HepG2 (cell line): ENCODE data around the gene HSPB2.

Experiments used
- ETV5 ChIP-seq: IDR thresholded peaks from 2 replicates; pipeline ENCODE4 v1.6.1; 2018; ENCODE audit warnings: missing biosample characterization, missing genetic modification reagents, inconsistent platforms, borderline replicate concordance
- JUN ChIP-seq: sonication (generic); formaldehyde crosslinking; IDR thresholded peaks from 2 replicates; pipeline ENCODE4 v1.4.0; 2020; ENCODE audit warnings: mild to moderate bottlenecking, missing genetic modification reagents
- KDM2A ChIP-seq: sonication (generic); formaldehyde crosslinking; IDR thresholded peaks from 2 replicates; pipeline ENCODE4 v1.4.0; 2020; ENCODE audit warnings: low read depth, missing genetic modification reagents, borderline replicate concordance
- RBAK ChIP-seq: sonication (generic); formaldehyde crosslinking; IDR thresholded peaks from 2 replicates; pipeline ENCODE4 v1.5.1; 2020; ENCODE audit warnings: mild to moderate bottlenecking, missing genetic modification reagents
- SP140L ChIP-seq: sonication (generic); formaldehyde crosslinking; IDR thresholded peaks from 2 replicates; pipeline ENCODE4 v1.4.0; 2020; ENCODE audit warnings: missing genetic modification reagents, borderline replicate concordance
- ZFX ChIP-seq: sonication (generic); formaldehyde crosslinking; IDR thresholded peaks from 2 replicates; pipeline ENCODE4 v1.4.0; 2020; ENCODE audit warnings: mild to moderate bottlenecking, low read depth, missing genetic modification reagents, moderate library complexity
- ZNF501 ChIP-seq: sonication (generic); formaldehyde crosslinking; IDR thresholded peaks from 2 replicates; pipeline ENCODE4 v1.5.1; 2020; ENCODE audit warnings: mild to moderate bottlenecking, moderate library complexity, missing genetic modification reagents
- ZNF777 ChIP-seq: sonication (generic); formaldehyde crosslinking; IDR thresholded peaks from 2 replicates; pipeline ENCODE4 v1.4.0; 2020; ENCODE audit warnings: missing genetic modification reagents
- TF ChIP-seq, protein P1 (sequence below), 2 experiments: fragments of 450-650 bp in 1 of 2; sonication (generic) in 1 of 2; formaldehyde crosslinking in 1 of 2; IDR thresholded peaks; 2 replicates each; pipeline versions ENCODE4 v1.6.1 to v1.8.0; 2016 to 2022; ENCODE audit warnings: antibody characterized with exemption in 1 of 2, mild to moderate bottlenecking in 1 of 2, missing genetic modification reagents in 1 of 2
- TF ChIP-seq, protein P2 (sequence below): IDR thresholded peaks from 2 replicates; pipeline ENCODE4 v1.6.1; 2018; ENCODE audit warnings: missing genetic modification reagents, mild to moderate bottlenecking, missing compliant biosample characterization
- TF ChIP-seq, protein P3 (sequence below): sonication (generic); formaldehyde crosslinking; IDR thresholded peaks from 2 replicates; pipeline ENCODE4 v1.5.0; 2020; ENCODE audit warnings: mild to moderate bottlenecking, missing genetic modification reagents, borderline replicate concordance
- TF ChIP-seq, protein P4 (sequence below): sonication (generic); formaldehyde crosslinking; IDR thresholded peaks from 2 replicates; pipeline ENCODE4 v1.4.0; 2020; ENCODE audit warnings: missing genetic modification reagents
- TF ChIP-seq, protein P5 (sequence below): sonication (generic); formaldehyde crosslinking; IDR thresholded peaks from 2 replicates; pipeline ENCODE4 v1.5.0; 2020; ENCODE audit warnings: mild to moderate bottlenecking, missing genetic modification reagents, moderate library complexity

DNA sequence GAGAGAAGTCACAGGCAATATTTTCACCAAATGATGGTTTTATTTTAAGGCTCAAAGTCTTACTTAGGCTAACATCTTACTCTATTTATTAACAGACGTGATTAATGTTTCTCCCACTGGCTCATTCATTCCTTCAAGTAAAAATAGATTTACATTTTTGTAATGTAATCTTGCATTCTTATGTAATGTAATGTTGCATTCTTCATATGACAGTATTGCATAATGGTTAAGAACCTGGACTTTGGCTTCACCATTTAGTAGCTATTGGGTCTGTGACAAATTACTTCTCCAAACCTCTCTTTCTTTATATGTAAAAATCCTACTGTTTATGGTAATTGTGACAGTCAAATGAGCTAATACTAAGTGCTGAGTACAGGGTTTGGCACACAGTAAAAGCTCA lies 21.3 kb downstream of the HSPB2 start:
- no peak for TF ChIP-seq SP140L (CRISPR knock-in tag)
- TF ChIP-seq KDM2A (CRISPR knock-in tag): no peak
- no peak for TF ChIP-seq RBAK (CRISPR knock-in tag)
- TF ChIP-seq, protein P1, sequence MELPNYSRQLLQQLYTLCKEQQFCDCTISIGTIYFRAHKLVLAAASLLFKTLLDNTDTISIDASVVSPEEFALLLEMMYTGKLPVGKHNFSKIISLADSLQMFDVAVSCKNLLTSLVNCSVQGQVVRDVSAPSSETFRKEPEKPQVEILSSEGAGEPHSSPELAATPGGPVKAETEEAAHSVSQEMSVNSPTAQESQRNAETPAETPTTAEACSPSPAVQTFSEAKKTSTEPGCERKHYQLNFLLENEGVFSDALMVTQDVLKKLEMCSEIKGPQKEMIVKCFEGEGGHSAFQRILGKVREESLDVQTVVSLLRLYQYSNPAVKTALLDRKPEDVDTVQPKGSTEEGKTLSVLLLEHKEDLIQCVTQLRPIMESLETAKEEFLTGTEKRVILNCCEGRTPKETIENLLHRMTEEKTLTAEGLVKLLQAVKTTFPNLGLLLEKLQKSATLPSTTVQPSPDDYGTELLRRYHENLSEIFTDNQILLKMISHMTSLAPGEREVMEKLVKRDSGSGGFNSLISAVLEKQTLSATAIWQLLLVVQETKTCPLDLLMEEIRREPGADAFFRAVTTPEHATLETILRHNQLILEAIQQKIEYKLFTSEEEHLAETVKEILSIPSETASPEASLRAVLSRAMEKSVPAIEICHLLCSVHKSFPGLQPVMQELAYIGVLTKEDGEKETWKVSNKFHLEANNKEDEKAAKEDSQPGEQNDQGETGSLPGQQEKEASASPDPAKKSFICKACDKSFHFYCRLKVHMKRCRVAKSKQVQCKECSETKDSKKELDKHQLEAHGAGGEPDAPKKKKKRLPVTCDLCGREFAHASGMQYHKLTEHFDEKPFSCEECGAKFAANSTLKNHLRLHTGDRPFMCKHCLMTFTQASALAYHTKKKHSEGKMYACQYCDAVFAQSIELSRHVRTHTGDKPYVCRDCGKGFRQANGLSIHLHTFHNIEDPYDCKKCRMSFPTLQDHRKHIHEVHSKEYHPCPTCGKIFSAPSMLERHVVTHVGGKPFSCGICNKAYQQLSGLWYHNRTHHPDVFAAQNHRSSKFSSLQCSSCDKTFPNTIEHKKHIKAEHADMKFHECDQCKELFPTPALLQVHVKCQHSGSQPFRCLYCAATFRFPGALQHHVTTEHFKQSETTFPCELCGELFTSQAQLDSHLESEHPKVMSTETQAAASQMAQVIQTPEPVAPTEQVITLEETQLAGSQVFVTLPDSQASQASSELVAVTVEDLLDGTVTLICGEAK (IDR thresholded peaks at IDR 0.05): no peak
- TF ChIP-seq, protein P1 (CRISPR knock-in tag; IDR thresholded peaks at IDR 0.05): no peak
- TF ChIP-seq ZFX: no peak
- TF ChIP-seq, protein P2, sequence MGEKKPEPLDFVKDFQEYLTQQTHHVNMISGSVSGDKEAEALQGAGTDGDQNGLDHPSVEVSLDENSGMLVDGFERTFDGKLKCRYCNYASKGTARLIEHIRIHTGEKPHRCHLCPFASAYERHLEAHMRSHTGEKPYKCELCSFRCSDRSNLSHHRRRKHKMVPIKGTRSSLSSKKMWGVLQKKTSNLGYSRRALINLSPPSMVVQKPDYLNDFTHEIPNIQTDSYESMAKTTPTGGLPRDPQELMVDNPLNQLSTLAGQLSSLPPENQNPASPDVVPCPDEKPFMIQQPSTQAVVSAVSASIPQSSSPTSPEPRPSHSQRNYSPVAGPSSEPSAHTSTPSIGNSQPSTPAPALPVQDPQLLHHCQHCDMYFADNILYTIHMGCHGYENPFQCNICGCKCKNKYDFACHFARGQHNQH (CRISPR knock-in tag): no peak
- TF ChIP-seq ETV5 (CRISPR knock-in tag): no peak
- TF ChIP-seq, protein P3, sequence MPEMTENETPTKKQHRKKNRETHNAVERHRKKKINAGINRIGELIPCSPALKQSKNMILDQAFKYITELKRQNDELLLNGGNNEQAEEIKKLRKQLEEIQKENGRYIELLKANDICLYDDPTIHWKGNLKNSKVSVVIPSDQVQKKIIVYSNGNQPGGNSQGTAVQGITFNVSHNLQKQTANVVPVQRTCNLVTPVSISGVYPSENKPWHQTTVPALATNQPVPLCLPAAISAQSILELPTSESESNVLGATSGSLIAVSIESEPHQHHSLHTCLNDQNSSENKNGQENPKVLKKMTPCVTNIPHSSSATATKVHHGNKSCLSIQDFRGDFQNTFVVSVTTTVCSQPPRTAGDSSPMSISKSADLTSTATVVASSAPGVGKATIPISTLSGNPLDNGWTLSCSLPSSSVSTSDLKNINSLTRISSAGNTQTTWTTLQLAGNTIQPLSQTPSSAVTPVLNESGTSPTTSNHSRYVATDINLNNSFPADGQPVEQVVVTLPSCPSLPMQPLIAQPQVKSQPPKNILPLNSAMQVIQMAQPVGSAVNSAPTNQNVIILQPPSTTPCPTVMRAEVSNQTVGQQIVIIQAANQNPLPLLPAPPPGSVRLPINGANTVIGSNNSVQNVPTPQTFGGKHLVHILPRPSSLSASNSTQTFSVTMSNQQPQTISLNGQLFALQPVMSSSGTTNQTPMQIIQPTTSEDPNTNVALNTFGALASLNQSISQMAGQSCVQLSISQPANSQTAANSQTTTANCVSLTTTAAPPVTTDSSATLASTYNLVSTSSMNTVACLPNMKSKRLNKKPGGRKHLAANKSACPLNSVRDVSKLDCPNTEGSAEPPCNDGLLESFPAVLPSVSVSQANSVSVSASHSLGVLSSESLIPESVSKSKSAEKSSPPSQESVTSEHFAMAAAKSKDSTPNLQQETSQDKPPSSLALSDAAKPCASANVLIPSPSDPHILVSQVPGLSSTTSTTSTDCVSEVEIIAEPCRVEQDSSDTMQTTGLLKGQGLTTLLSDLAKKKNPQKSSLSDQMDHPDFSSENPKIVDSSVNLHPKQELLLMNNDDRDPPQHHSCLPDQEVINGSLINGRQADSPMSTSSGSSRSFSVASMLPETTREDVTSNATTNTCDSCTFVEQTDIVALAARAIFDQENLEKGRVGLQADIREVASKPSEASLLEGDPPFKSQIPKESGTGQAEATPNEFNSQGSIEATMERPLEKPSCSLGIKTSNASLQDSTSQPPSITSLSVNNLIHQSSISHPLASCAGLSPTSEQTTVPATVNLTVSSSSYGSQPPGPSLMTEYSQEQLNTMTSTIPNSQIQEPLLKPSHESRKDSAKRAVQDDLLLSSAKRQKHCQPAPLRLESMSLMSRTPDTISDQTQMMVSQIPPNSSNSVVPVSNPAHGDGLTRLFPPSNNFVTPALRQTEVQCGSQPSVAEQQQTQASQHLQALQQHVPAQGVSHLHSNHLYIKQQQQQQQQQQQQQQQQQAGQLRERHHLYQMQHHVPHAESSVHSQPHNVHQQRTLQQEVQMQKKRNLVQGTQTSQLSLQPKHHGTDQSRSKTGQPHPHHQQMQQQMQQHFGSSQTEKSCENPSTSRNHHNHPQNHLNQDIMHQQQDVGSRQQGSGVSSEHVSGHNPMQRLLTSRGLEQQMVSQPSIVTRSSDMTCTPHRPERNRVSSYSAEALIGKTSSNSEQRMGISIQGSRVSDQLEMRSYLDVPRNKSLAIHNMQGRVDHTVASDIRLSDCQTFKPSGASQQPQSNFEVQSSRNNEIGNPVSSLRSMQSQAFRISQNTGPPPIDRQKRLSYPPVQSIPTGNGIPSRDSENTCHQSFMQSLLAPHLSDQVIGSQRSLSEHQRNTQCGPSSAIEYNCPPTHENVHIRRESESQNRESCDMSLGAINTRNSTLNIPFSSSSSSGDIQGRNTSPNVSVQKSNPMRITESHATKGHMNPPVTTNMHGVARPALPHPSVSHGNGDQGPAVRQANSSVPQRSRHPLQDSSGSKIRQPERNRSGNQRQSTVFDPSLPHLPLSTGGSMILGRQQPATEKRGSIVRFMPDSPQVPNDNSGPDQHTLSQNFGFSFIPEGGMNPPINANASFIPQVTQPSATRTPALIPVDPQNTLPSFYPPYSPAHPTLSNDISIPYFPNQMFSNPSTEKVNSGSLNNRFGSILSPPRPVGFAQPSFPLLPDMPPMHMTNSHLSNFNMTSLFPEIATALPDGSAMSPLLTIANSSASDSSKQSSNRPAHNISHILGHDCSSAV (CRISPR knock-in tag): no peak
- no peak for TF ChIP-seq ZNF501 (CRISPR knock-in tag)
- TF ChIP-seq, protein P4, sequence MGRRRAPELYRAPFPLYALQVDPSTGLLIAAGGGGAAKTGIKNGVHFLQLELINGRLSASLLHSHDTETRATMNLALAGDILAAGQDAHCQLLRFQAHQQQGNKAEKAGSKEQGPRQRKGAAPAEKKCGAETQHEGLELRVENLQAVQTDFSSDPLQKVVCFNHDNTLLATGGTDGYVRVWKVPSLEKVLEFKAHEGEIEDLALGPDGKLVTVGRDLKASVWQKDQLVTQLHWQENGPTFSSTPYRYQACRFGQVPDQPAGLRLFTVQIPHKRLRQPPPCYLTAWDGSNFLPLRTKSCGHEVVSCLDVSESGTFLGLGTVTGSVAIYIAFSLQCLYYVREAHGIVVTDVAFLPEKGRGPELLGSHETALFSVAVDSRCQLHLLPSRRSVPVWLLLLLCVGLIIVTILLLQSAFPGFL (CRISPR knock-in tag): no peak
- TF ChIP-seq JUN (CRISPR knock-in tag): no peak
- no peak for TF ChIP-seq ZNF777
- TF ChIP-seq, protein P5, sequence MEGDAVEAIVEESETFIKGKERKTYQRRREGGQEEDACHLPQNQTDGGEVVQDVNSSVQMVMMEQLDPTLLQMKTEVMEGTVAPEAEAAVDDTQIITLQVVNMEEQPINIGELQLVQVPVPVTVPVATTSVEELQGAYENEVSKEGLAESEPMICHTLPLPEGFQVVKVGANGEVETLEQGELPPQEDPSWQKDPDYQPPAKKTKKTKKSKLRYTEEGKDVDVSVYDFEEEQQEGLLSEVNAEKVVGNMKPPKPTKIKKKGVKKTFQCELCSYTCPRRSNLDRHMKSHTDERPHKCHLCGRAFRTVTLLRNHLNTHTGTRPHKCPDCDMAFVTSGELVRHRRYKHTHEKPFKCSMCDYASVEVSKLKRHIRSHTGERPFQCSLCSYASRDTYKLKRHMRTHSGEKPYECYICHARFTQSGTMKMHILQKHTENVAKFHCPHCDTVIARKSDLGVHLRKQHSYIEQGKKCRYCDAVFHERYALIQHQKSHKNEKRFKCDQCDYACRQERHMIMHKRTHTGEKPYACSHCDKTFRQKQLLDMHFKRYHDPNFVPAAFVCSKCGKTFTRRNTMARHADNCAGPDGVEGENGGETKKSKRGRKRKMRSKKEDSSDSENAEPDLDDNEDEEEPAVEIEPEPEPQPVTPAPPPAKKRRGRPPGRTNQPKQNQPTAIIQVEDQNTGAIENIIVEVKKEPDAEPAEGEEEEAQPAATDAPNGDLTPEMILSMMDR: no peak
